HepG2 (cell line): ENCODE measurements around the gene SPA17. TPM values are rescaled to one million over a fixed set of nuclear protein-coding genes. Genes with fewer than 3 reads are reported as not detected.

ENCODE experiments used
- ATAC-seq: fragments of 200-7000 bp; cut with Tn5 transposase; 3 replicates; pipeline ENCODE4 v1.9.1; 2020; ENCODE audit warnings: mild to moderate bottlenecking, moderate library complexity
- BruUV-seq: library from RNA; stranded (reverse); fragments of 400-500 nt; replicated peaks from 2 replicates; lab custom pipeline; 2021; lab: Mats Ljungman, UMichigan
- CTCF ChIA-PET: fragments of 300-600 bp; formaldehyde crosslinking; extraction: SDS; loops from one replicate; lab custom pipeline; 2021; ENCODE audit warnings: low total read pairs, inconsistent platforms, low intra/inter-chr PET ratio; lab: Yijun Ruan, JAX
- POLR2A ChIA-PET: fragments of 350-600 bp; sonication (Branson Sonifier 250); formaldehyde crosslinking; loops from one replicate; lab custom pipeline; 2020; ENCODE audit warnings: antibody characterized with exemption, inconsistent platforms; lab: Yijun Ruan, JAX
- DNase-seq: peaks from one replicate; pipeline ENCODE4 v3.0.0-alpha.2; 2015; ENCODE audit warnings: low spot score
- FAIRE-seq: peaks from 3 replicates; lab custom pipeline; 2011; peaks lifted over from hg19 to GRCh38; lab: Jason Lieb, UNC
- H2AFZ ChIP-seq: one replicate; pipeline ENCODE4 v1.6.1; 2011; ENCODE audit warnings: low read length, inconsistent platforms
- H3K27ac ChIP-seq: fragments of 300-600 bp; 3 replicates; pipeline ENCODE4 v1.8.0; 2011; ENCODE audit warnings: mixed run types, mild to moderate bottlenecking, mixed read lengths, low read length, inconsistent platforms; ENCODE audit not compliant: insufficient read depth; ENCODE audit errors: extremely low read length
- H3K27me3 ChIP-seq, 2 experiments: fragments of 200-600 bp in 1 of 2; 2 replicates in 1 of 2; 3 replicates in 1 of 2; pipeline versions ENCODE4 v1.6.0 to v1.8.0; 2011; ENCODE audit warnings: low read length in 2 of 2, mild to moderate bottlenecking in 2 of 2, moderate library complexity in 2 of 2, inconsistent platforms in 1 of 2; ENCODE audit not compliant: insufficient read depth in 2 of 2, control insufficient read depth in 1 of 2
- H3K36me3 ChIP-seq, 2 experiments: fragments of 200-600 bp in 1 of 2; replicated peaks in 1 of 2; 2 replicates in 1 of 2; 3 replicates in 1 of 2; pipeline versions ENCODE4 v1.5.1 to v1.8.0; 2011; ENCODE audit warnings: low read length in 2 of 2, inconsistent platforms in 1 of 2; ENCODE audit not compliant: insufficient read depth in 2 of 2, control insufficient read depth in 1 of 2
- H3K4me1 ChIP-seq: 2 replicates; pipeline ENCODE4 v1.5.1; 2012; ENCODE audit warnings: low read length, inconsistent platforms; ENCODE audit not compliant: insufficient read depth
- H3K4me2 ChIP-seq: 2 replicates; pipeline ENCODE4 v1.6.0; 2011; ENCODE audit warnings: low read depth, low read length, inconsistent platforms
- H3K4me3 ChIP-seq, 3 experiments: fragments of 200-600 bp in 1 of 3; sonication (generic), shearing (Covaris generic) in 1 of 3; replicated peaks in 1 of 3; 2 replicates each; pipeline ENCODE4 v1.5.1; 2011 to 2016; ENCODE audit warnings: low read length in 3 of 3, inconsistent platforms in 2 of 3, low read depth in 2 of 3, mild to moderate bottlenecking in 2 of 3, control low read depth in 1 of 3, mixed read lengths in 1 of 3; ENCODE audit not compliant: insufficient read depth in 1 of 3
- H3K79me2 ChIP-seq: one replicate; pipeline ENCODE4 v1.6.1; 2011; ENCODE audit warnings: low read length, inconsistent platforms; ENCODE audit not compliant: insufficient read depth
- H3K9ac ChIP-seq: 2 replicates; pipeline ENCODE4 v1.6.0; 2011; ENCODE audit warnings: mild to moderate bottlenecking, low read depth, low read length, inconsistent platforms; ENCODE audit not compliant: insufficient read depth
- H3K9me3 ChIP-seq: 2 replicates; pipeline ENCODE4 v1.5.1; 2012; ENCODE audit warnings: mild to moderate bottlenecking, low read length
- H4K20me1 ChIP-seq: 2 replicates; pipeline ENCODE4 v1.6.0; 2011; ENCODE audit warnings: inconsistent platforms, mild to moderate bottlenecking, low read length, moderate library complexity; ENCODE audit not compliant: insufficient read depth
- CAMTA2 ChIP-seq: sonication (generic); formaldehyde crosslinking; IDR thresholded peaks from 2 replicates; pipeline ENCODE4 v1.4.0; 2020; ENCODE audit warnings: mild to moderate bottlenecking, missing genetic modification reagents, borderline replicate concordance
- CCDC6 ChIP-seq: sonication (generic); formaldehyde crosslinking; IDR thresholded peaks from 2 replicates; pipeline ENCODE4 v1.8.1; 2022; ENCODE audit warnings: mild to moderate bottlenecking, missing genetic modification reagents, moderate library complexity
- DNMT1 ChIP-seq: sonication (generic); formaldehyde crosslinking; IDR thresholded peaks from 2 replicates; pipeline ENCODE4 v1.5.1; 2020; ENCODE audit warnings: mild to moderate bottlenecking, missing genetic modification reagents
- GABPA ChIP-seq, 2 experiments: IDR thresholded peaks; 2 replicates each; pipeline ENCODE4 v1.6.1; 2011 to 2016; ENCODE audit warnings: low read depth in 2 of 2, low read length in 1 of 2, missing biosample characterization in 1 of 2, missing genetic modification characterization in 1 of 2
- NR3C1 ChIP-seq: sonication (generic); formaldehyde crosslinking; IDR thresholded peaks from 2 replicates; pipeline ENCODE4 v1.4.0; 2020; ENCODE audit warnings: missing genetic modification reagents
- RBM22 ChIP-seq: fragments of 200-400 bp; formaldehyde crosslinking; optimal IDR thresholded peaks from 2 replicates; pipeline ENCODE3; 2017; ENCODE audit warnings: mild to moderate bottlenecking, low read length, moderate library complexity
- ZBTB3 ChIP-seq: sonication (generic); formaldehyde crosslinking; IDR thresholded peaks from 2 replicates; pipeline ENCODE4 v1.4.0; 2020; ENCODE audit warnings: low read depth, mild to moderate bottlenecking, moderate library complexity, missing genetic modification reagents, borderline replicate concordance
- ZBTB38 ChIP-seq: sonication (generic); formaldehyde crosslinking; IDR thresholded peaks from 2 replicates; pipeline ENCODE4 v1.5.1; 2020; ENCODE audit warnings: mild to moderate bottlenecking, missing genetic modification reagents
- ZFP41 ChIP-seq: sonication (generic); formaldehyde crosslinking; IDR thresholded peaks from 2 replicates; pipeline ENCODE4 v1.4.0; 2020; ENCODE audit warnings: mild to moderate bottlenecking, missing genetic modification reagents, borderline replicate concordance
- ZNF513 ChIP-seq: sonication (generic); formaldehyde crosslinking; conservative IDR thresholded peaks from 2 replicates; pipeline ENCODE4 v1.5.0; 2020; ENCODE audit warnings: missing genetic modification reagents
- ZNF878 ChIP-seq: sonication (generic); formaldehyde crosslinking; IDR thresholded peaks from 2 replicates; pipeline ENCODE4 v1.8.1; 2023; ENCODE audit warnings: mild to moderate bottlenecking, missing genetic modification reagents, moderate library complexity
- ZSCAN12 ChIP-seq: sonication (generic); formaldehyde crosslinking; IDR thresholded peaks from 2 replicates; pipeline ENCODE4 v1.9.0; 2021; ENCODE audit warnings: mild to moderate bottlenecking, missing genetic modification reagents
- WGBS: methylation state at CpG from one replicate; pipeline ENCODE4 v1.1.6; 2017; ENCODE audit warnings: low lambda C conversion rate; 5-methylcytosine and 5-hydroxymethylcytosine counted together
- in situ Hi-C: cut with HindIII; loops from 2 replicates; pipeline ENCODE4 v1.10.0; 2017; ENCODE audit warnings: low pct_unique_long_range_greater_than_20kb; ENCODE audit not compliant: extremely low pct_ligation_motif_present
- intact Hi-C: fragments of 100-400 bp; cut with micrococcal nuclease; formaldehyde crosslinking; loops from one replicate; pipeline ENCODE4 v1.10.0; 2022; ENCODE audit not compliant: unreplicated experiment
- polyA plus RNA-seq, 8 experiments: library from polyadenylated mRNA; depleted of rRNA in 3 of 8; stranded (reverse) in 7 of 8; unstranded in 1 of 8; fragments of >200 nt; fragmentation: Illumina TruSeq in 4 of 8; extraction: Trizol in 4 of 8; gene quantifications; 2 replicates each; pipeline versions ENCODE4 v1.2.1 to v1.2.3, GENCODE V29; 2011 to 2016; ENCODE audit warnings: low read depth in 4 of 8, missing spikeins in 1 of 8, mixed read lengths in 1 of 8; ENCODE audit not compliant: insufficient read depth in 1 of 8
- total RNA-seq, 5 experiments: library from RNA; depleted of rRNA; stranded (reverse); fragments of >200 nt; fragmentation: Illumina TruSeq; extraction: Trizol; gene quantifications; 2 replicates each; pipeline ENCODE4 v1.2.3, GENCODE V29; 2016; ENCODE audit warnings: low read depth in 1 of 5
- TF ChIP-seq, protein P1 (sequence below): sonication (generic); formaldehyde crosslinking; IDR thresholded peaks from 2 replicates; pipeline ENCODE4 v1.8.0; 2022; ENCODE audit warnings: missing genetic modification reagents, mild to moderate bottlenecking, borderline replicate concordance

The SPA17 gene
- total and polyA plus RNA-seq, 2 of the 13 experiments (the other 11 are each of a cell fraction or from before 2014, with no cell fraction given) = 4.4 to 8.4 TPM

DNA sequence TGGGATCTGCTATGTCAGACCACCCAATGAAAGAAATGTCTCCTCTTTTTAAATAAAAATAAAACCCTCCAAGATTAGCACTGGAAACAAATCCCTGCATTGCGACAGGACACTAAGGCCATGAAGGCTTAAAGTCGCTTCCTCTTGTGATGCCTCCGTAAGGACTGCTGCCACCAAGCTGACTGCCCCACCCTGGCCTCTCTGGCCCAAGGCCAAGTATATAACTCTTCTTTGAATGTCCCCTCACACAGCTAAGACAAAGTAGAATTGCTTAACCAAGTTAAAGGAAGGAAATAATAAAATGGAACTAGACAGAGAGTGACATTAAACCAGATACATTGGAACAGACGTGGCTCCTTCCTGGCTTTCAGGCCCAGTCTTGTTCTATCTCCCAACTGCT, 58.5 kb downstream of the SPA17 start:
- no TSS peak for BruUV-seq
- ChIA-PET CTCF (no interaction called here), POLR2A (no interaction called here)
- H3K79me2 ChIP-seq = no peaks in the 10 kb centered on the region
- no peaks in the 10 kb centered on the region for H4K20me1 ChIP-seq
- DNase-seq (no peak), FAIRE-seq (no peak), ATAC-seq (no peak)
- H3K4me2 ChIP-seq = no peak overlapping the region
- no peak overlapping the region for H3K4me3 ChIP-seq
- no peak overlapping the region for H3K9ac ChIP-seq
- H3K9me3 ChIP-seq = no peaks in the 10 kb centered on the region
- H3K27ac ChIP-seq = no peak overlapping the region
- TF ChIP-seq CAMTA2 (CRISPR knock-in tag) = no peak
- no peaks in the 10 kb centered on the region for H3K4me1 ChIP-seq
- no peaks in the 10 kb centered on the region for H3K36me3 ChIP-seq
- in situ Hi-C loops (no loop called here), intact Hi-C loops (loop anchor here (5.0 kb wide), 1 partner anchor 505 kb away; no protein-coding TSS in a partner anchor)
- 25% methylated on average over 4 of the region's 4 CpGs for WGBS
- peaks cover 0 to 24% of the 10 kb centered on the region in 2 experiments; a peak in 4 of 5 replicates for H3K27me3 ChIP-seq
- no peak overlapping the region for H2AFZ ChIP-seq

- intact Hi-C loops (no loop called here), in situ Hi-C loops (no loop called here)
- WGBS = 0% methylated on average over 2 of the region's 3 CpGs
- BruUV-seq = no TSS peak
- Histone ChIP-seq H4K20me1 (no peaks in the 10 kb centered on the region), H2AFZ (no peak overlapping the region), H3K4me3 (no peak overlapping the region), H3K27ac (no peak overlapping the region), H3K9ac (no peak overlapping the region), H3K4me1 (peaks cover 18% of the 10 kb centered on the region), H3K9me3 (no peaks in the 10 kb centered on the region), H3K4me2 (no peak overlapping the region), H3K36me3 (no peaks in the 10 kb centered on the region), H3K79me2 (no peaks in the 10 kb centered on the region), H3K27me3 (peaks cover 2 to 59% of the 10 kb centered on the region in 2 experiments; a peak in 4 of 5 replicates)
- no peak for DNase-seq
- TF ChIP-seq ZBTB38 (CRISPR knock-in tag) (no peak), ZNF513 (CRISPR knock-in tag) (no peak), CCDC6 (CRISPR knock-in tag) (no peak), ZFP41 (CRISPR knock-in tag) (no peak), DNMT1 (no peak), RBM22 (no peak), ZBTB3 (CRISPR knock-in tag) (no peak), ZSCAN12 (CRISPR knock-in tag) (no peak), ZNF878 (no peak), NR3C1 (CRISPR knock-in tag) (no peak), GABPA (IDR thresholded peaks at IDR 0.05; ENCODE audit: low read depth, low read length) (no peak), GABPA (CRISPR knock-in tag; IDR thresholded peaks at IDR 0.05; ENCODE audit: low read depth) (no peak)
- TF ChIP-seq, protein P1, sequence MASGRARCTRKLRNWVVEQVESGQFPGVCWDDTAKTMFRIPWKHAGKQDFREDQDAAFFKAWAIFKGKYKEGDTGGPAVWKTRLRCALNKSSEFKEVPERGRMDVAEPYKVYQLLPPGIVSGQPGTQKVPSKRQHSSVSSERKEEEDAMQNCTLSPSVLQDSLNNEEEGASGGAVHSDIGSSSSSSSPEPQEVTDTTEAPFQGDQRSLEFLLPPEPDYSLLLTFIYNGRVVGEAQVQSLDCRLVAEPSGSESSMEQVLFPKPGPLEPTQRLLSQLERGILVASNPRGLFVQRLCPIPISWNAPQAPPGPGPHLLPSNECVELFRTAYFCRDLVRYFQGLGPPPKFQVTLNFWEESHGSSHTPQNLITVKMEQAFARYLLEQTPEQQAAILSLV (CRISPR knock-in tag) = no peak
- POLR2A ChIA-PET = no interaction called here
- no peak for ATAC-seq
- CTCF ChIA-PET = no interaction called here
- FAIRE-seq = no peak
These were observed 63.0 kb downstream of the SPA17 start for GRCh38 chr11:124736736-124737135.
